ENCODE data around the gene CIB4.

Gene CIB4

GRCh38 chr2:26674771-26675170 is 33.6 kb upstream of the CIB4 start:
- Histone ChIP-seq H3K4me3 (ENCODE audit: low read depth, low read length) (no peak overlapping the region), H3K27me3 (replicated peaks) (peaks cover 26% of the 10 kb centered on the region), H3K36me3 (replicated peaks) (no peaks in the 10 kb centered on the region), H3K27ac (no peak overlapping the region)
- in situ Hi-C loops (cut with HindIII; ENCODE audit: low pct_ligation_motif_present, low sequenced_read_pairs), result no loop called here
- TF ChIP-seq CTCF (IDR thresholded peaks at IDR 0.05; ENCODE audit: low read depth, low read length, missing control alignments), result no peak
- no peak for DNase-seq

- no peak for TF ChIP-seq CTCF (IDR thresholded peaks at IDR 0.05; ENCODE audit: low read depth, low read length, missing control alignments)
- Histone ChIP-seq H3K4me3 (ENCODE audit: low read depth, low read length) (no peak overlapping the region), H3K27me3 (replicated peaks) (peaks cover 26% of the 10 kb centered on the region), H3K36me3 (replicated peaks) (no peaks in the 10 kb centered on the region), H3K27ac (no peak overlapping the region)
- in situ Hi-C loops (cut with HindIII; ENCODE audit: low pct_ligation_motif_present, low sequenced_read_pairs), result no loop called here
- DNase-seq, result no peak
Measured at GRCh38 chr2:26674002-26674751, 33.0 kb upstream of the CIB4 start.

GRCh38 chr2:26672818-26673393 is 31.7 kb upstream of the CIB4 start:
- Histone ChIP-seq H3K27ac (no peak overlapping the region), H3K4me3 (ENCODE audit: low read depth, low read length) (no peak overlapping the region), H3K27me3 (replicated peaks) (peaks cover 23% of the 10 kb centered on the region), H3K36me3 (replicated peaks) (no peaks in the 10 kb centered on the region)
- DNase-seq, result no peak
- in situ Hi-C loops (cut with HindIII; ENCODE audit: low pct_ligation_motif_present, low sequenced_read_pairs), result no loop called here
- TF ChIP-seq CTCF (IDR thresholded peaks at IDR 0.05; ENCODE audit: low read depth, low read length, missing control alignments), result no peak

GRCh38 chr2:26672112-26672817 is 31.1 kb upstream of the CIB4 start:
- Histone ChIP-seq H3K27ac (no peak overlapping the region), H3K4me3 (ENCODE audit: low read depth, low read length) (no peak overlapping the region), H3K36me3 (replicated peaks) (no peaks in the 10 kb centered on the region), H3K27me3 (replicated peaks) (peaks cover 23% of the 10 kb centered on the region)
- in situ Hi-C loops (cut with HindIII; ENCODE audit: low pct_ligation_motif_present, low sequenced_read_pairs), result no loop called here
- no peak for TF ChIP-seq CTCF (IDR thresholded peaks at IDR 0.05; ENCODE audit: low read depth, low read length, missing control alignments)
- no peak for DNase-seq

GRCh38 chr2:26671691-26672090 is 30.5 kb upstream of the CIB4 start:
- H3K4me3 ChIP-seq (ENCODE audit: low read depth, low read length), result no peak overlapping the region
- H3K27ac ChIP-seq, result no peak overlapping the region
- in situ Hi-C loops (cut with HindIII; ENCODE audit: low pct_ligation_motif_present, low sequenced_read_pairs), result no loop called here
- no peak for DNase-seq
- peaks cover 23% of the 10 kb centered on the region for H3K27me3 ChIP-seq (replicated peaks)
- H3K36me3 ChIP-seq (replicated peaks), result no peaks in the 10 kb centered on the region
- TF ChIP-seq CTCF (IDR thresholded peaks at IDR 0.05; ENCODE audit: low read depth, low read length, missing control alignments), result no peak
